ENCODE measurements around the gene TUB.

TUB gene

DNA sequence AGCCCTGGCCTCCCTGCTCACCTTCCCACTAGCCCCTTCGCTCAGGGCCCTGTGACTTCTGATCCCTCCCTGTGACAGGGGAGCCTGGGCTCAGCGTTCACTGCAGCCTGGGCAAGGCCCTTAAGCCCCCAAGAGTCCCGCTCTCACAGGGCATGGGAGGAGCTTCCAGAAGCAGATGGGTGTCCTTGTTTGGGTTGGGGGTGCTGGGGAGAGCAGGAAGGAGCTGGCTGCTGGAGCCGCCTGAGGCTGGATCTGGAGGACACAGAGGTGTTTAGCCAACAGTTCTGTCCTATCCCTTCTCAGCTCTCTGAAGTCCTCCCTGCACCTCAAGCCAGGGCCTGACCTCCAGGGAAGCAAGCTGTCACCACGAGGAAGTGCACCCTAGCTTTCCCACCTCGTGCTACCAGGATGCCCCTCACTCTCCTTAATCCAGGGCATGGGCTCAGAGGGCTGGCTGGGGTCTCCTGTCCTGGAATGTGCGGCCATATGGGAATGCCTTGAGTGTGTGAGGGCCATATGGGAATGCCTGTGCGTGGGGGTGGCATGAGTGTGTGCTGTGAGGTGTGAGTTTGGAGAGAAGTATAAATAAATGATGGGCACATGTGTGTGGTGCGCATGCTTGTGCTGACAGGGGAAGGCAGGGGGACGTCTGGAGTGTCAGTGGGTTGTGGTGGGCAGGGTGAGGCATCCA, 25.0 kb upstream of the TUB start:
- no peaks in the 10 kb centered on the region for H3K36me3 ChIP-seq (ENCODE audit: control insufficient read depth, insufficient read depth, low read length)
- no peaks in the 10 kb centered on the region for H3K4me1 ChIP-seq (ENCODE audit: control insufficient read depth, insufficient read depth, low read length)
- H3K9me3 ChIP-seq (ENCODE audit: control insufficient read depth, low read length): no peaks in the 10 kb centered on the region
- H3K4me3 ChIP-seq (ENCODE audit: low read length): no peak overlapping the region
- H3K27me3 ChIP-seq (ENCODE audit: control insufficient read depth, insufficient read depth, low read length): no peaks in the 10 kb centered on the region
- H3K9ac ChIP-seq (ENCODE audit: low read length): no peak overlapping the region

- Histone ChIP-seq H3K4me1 (ENCODE audit: control insufficient read depth, insufficient read depth, low read length) (no peaks in the 10 kb centered on the region), H3K9ac (ENCODE audit: low read length) (no peak overlapping the region), H3K4me3 (ENCODE audit: low read length) (no peak overlapping the region), H3K36me3 (ENCODE audit: control insufficient read depth, insufficient read depth, low read length) (no peaks in the 10 kb centered on the region), H3K27me3 (ENCODE audit: control insufficient read depth, insufficient read depth, low read length) (no peaks in the 10 kb centered on the region), H3K9me3 (ENCODE audit: control insufficient read depth, low read length) (no peaks in the 10 kb centered on the region)
Measured at GRCh38 chr11:8056810-8057463, 24.1 kb upstream of the TUB start.

DNA sequence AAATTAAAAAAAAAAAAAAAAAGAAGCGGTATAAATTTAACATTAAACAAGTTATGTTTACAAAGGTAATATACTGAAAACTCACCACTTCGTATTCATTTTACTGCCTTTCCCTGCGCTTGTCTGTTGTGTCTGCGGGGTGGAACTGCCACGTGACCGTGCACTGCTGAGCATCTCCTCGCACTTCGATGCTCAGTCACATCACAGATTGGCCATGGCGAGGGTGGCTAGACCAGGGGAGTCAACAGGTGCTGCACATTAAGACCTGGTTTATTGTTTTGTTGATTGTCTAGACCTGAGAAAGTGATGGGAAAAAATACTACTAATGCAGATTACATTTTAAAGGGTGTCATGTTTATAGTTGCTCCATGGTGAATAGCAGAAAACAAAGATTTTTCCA, 22.8 kb upstream of the TUB start:
- no peak overlapping the region for H3K4me3 ChIP-seq (ENCODE audit: low read length)
- no peaks in the 10 kb centered on the region for H3K27me3 ChIP-seq (ENCODE audit: control insufficient read depth, insufficient read depth, low read length)
- no peaks in the 10 kb centered on the region for H3K36me3 ChIP-seq (ENCODE audit: control insufficient read depth, insufficient read depth, low read length)
- H3K9ac ChIP-seq (ENCODE audit: low read length): no peak overlapping the region
- H3K9me3 ChIP-seq (ENCODE audit: control insufficient read depth, low read length): no peaks in the 10 kb centered on the region
- no peaks in the 10 kb centered on the region for H3K4me1 ChIP-seq (ENCODE audit: control insufficient read depth, insufficient read depth, low read length)

- H3K9me3 ChIP-seq (ENCODE audit: control insufficient read depth, low read length): no peaks in the 10 kb centered on the region
- H3K36me3 ChIP-seq (ENCODE audit: control insufficient read depth, insufficient read depth, low read length): no peaks in the 10 kb centered on the region
- no peak overlapping the region for H3K9ac ChIP-seq (ENCODE audit: low read length)
- no peak overlapping the region for H3K4me3 ChIP-seq (ENCODE audit: low read length)
- no peaks in the 10 kb centered on the region for H3K27me3 ChIP-seq (ENCODE audit: control insufficient read depth, insufficient read depth, low read length)
- no peaks in the 10 kb centered on the region for H3K4me1 ChIP-seq (ENCODE audit: control insufficient read depth, insufficient read depth, low read length)
Measured at GRCh38 chr11:8059030-8059429, 22.0 kb upstream of the TUB start.

GRCh38 chr11:8059571-8060011, 21.4 kb upstream of the TUB start:
- Histone ChIP-seq H3K4me3 (ENCODE audit: low read length) (no peak overlapping the region), H3K9me3 (ENCODE audit: control insufficient read depth, low read length) (no peaks in the 10 kb centered on the region), H3K4me1 (ENCODE audit: control insufficient read depth, insufficient read depth, low read length) (no peaks in the 10 kb centered on the region), H3K9ac (ENCODE audit: low read length) (no peak overlapping the region), H3K36me3 (ENCODE audit: control insufficient read depth, insufficient read depth, low read length) (no peaks in the 10 kb centered on the region), H3K27me3 (ENCODE audit: control insufficient read depth, insufficient read depth, low read length) (no peaks in the 10 kb centered on the region)

- H3K36me3 ChIP-seq (ENCODE audit: control insufficient read depth, insufficient read depth, low read length): no peaks in the 10 kb centered on the region
- H3K4me1 ChIP-seq (ENCODE audit: control insufficient read depth, insufficient read depth, low read length): no peaks in the 10 kb centered on the region
- H3K4me3 ChIP-seq (ENCODE audit: low read length): no peak overlapping the region
- no peaks in the 10 kb centered on the region for H3K27me3 ChIP-seq (ENCODE audit: control insufficient read depth, insufficient read depth, low read length)
- no peak overlapping the region for H3K9ac ChIP-seq (ENCODE audit: low read length)
- H3K9me3 ChIP-seq (ENCODE audit: control insufficient read depth, low read length): no peaks in the 10 kb centered on the region
Measured at GRCh38 chr11:8060146-8060719, 20.8 kb upstream of the TUB start.

GRCh38 chr11:8060801-8061554, 20.0 kb upstream of the TUB start:
- no peak overlapping the region for H3K9ac ChIP-seq (ENCODE audit: low read length)

DNA sequence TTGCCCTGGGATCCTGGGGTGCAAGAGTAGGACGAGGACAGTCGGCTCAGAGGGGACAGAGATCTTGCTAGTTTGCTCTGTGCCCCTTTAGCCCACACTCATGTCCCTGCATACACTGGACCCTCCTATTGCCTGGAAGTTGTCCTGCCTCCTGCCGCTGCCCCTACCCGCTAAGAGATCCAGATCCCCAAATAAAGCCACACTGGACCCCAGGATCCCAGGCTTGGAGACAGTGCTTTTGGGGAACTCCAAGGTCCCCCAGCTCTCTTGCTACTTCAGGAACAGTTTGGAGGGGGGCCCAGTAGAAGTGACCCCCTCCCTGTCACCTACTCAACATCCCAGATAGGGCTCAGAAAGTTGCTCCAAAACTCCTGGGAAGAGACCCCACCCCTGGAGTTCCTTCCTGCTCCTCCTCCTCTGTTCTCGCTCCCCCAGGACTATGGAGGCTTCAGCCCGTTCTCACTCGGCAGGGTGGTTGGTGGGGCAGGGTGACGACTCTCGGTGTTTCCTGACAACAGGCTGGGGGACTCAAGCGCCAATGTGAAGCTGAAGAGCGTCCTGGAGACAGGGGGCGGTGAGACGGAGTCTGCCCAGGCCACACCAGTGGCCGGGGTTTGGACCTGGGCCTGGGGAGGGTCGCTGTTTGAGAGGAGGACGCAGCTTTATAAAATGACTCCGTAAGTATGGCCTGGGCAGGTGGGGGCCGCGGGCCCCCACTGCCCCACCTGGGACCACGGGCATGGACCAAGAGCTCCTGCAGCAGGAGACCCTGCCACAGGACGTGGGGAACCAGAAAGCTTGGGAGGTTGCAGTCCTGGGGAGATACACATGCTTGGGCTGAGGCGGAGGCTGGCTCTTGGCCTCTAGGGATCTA, 19.2 kb upstream of the TUB start:
- no peaks in the 10 kb centered on the region for H3K9me3 ChIP-seq (ENCODE audit: control insufficient read depth, low read length)
- H3K36me3 ChIP-seq (ENCODE audit: control insufficient read depth, insufficient read depth, low read length): no peaks in the 10 kb centered on the region
- no peaks in the 10 kb centered on the region for H3K27me3 ChIP-seq (ENCODE audit: control insufficient read depth, insufficient read depth, low read length)
- H3K4me1 ChIP-seq (ENCODE audit: control insufficient read depth, insufficient read depth, low read length): no peaks in the 10 kb centered on the region
- no peak overlapping the region for H3K9ac ChIP-seq (ENCODE audit: low read length)
- no peak overlapping the region for H3K4me3 ChIP-seq (ENCODE audit: low read length)

More at GRCh38 chr11:8060801-8061554, 20.0 kb upstream of the TUB start:
- H3K4me1 ChIP-seq (ENCODE audit: control insufficient read depth, insufficient read depth, low read length): no peaks in the 10 kb centered on the region
- H3K9me3 ChIP-seq (ENCODE audit: control insufficient read depth, low read length): no peaks in the 10 kb centered on the region
- H3K27me3 ChIP-seq (ENCODE audit: control insufficient read depth, insufficient read depth, low read length): no peaks in the 10 kb centered on the region
- no peak overlapping the region for H3K4me3 ChIP-seq (ENCODE audit: low read length)
- H3K36me3 ChIP-seq (ENCODE audit: control insufficient read depth, insufficient read depth, low read length): no peaks in the 10 kb centered on the region

- no peaks in the 10 kb centered on the region for H3K27me3 ChIP-seq (ENCODE audit: control insufficient read depth, insufficient read depth, low read length)
- no peaks in the 10 kb centered on the region for H3K4me1 ChIP-seq (ENCODE audit: control insufficient read depth, insufficient read depth, low read length)
- no peak overlapping the region for H3K4me3 ChIP-seq (ENCODE audit: low read length)
- H3K9me3 ChIP-seq (ENCODE audit: control insufficient read depth, low read length): no peaks in the 10 kb centered on the region
- no peak overlapping the region for H3K9ac ChIP-seq (ENCODE audit: low read length)
- no peaks in the 10 kb centered on the region for H3K36me3 ChIP-seq (ENCODE audit: control insufficient read depth, insufficient read depth, low read length)
Measured at GRCh38 chr11:8062781-8063257, 18.2 kb upstream of the TUB start.

DNA sequence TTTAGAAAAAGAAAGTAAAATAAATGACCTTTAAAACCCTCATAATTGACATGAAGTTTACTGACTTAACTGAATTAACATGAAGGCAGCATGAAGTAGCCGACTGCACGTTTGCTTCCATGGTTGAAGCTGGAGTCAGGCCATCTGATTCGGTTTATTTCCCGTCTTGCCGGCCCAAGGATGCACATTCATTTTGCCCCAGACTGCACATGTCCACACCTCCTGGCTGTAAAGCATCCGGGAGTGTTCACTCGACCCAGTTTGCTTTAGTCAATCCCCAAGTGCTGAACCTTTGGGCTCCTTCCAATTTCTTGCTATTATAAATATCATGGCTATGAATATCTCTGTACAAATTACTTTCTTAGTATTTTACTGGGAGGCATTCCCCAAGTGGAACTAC, 17.7 kb upstream of the TUB start:
- Histone ChIP-seq H3K9me3 (ENCODE audit: control insufficient read depth, low read length) (no peaks in the 10 kb centered on the region), H3K9ac (ENCODE audit: low read length) (no peak overlapping the region), H3K4me3 (ENCODE audit: low read length) (no peak overlapping the region), H3K27me3 (ENCODE audit: control insufficient read depth, insufficient read depth, low read length) (no peaks in the 10 kb centered on the region), H3K36me3 (ENCODE audit: control insufficient read depth, insufficient read depth, low read length) (no peaks in the 10 kb centered on the region), H3K4me1 (ENCODE audit: control insufficient read depth, insufficient read depth, low read length) (peaks cover 2% of the 10 kb centered on the region)

GRCh38 chr11:8065031-8065430, 16.0 kb upstream of the TUB start:
- no peaks in the 10 kb centered on the region for H3K27me3 ChIP-seq (ENCODE audit: control insufficient read depth, insufficient read depth, low read length)
- H3K4me1 ChIP-seq (ENCODE audit: control insufficient read depth, insufficient read depth, low read length): peaks cover 17% of the 10 kb centered on the region
- H3K9me3 ChIP-seq (ENCODE audit: control insufficient read depth, low read length): no peaks in the 10 kb centered on the region
- no peak overlapping the region for H3K9ac ChIP-seq (ENCODE audit: low read length)
- H3K4me3 ChIP-seq (ENCODE audit: low read length): no peak overlapping the region
- H3K36me3 ChIP-seq (ENCODE audit: control insufficient read depth, insufficient read depth, low read length): no peaks in the 10 kb centered on the region
